GM21360 (cell line): ENCODE data around the gene C15orf39.
"Not testable (repeated sequence)": the region's sequence is repeated elsewhere in the genome, so short reads cannot be mapped to it uniquely, and the experiment has no call there.

Source experiments
- ATAC-seq: cut with Tn5 transposase; IDR thresholded peaks from one replicate; pipeline ENCODE4 v1.9.1; 2021; ENCODE audit warnings: mild to moderate bottlenecking, moderate library complexity; ENCODE audit not compliant: unreplicated experiment

Gene C15orf39

DNA sequence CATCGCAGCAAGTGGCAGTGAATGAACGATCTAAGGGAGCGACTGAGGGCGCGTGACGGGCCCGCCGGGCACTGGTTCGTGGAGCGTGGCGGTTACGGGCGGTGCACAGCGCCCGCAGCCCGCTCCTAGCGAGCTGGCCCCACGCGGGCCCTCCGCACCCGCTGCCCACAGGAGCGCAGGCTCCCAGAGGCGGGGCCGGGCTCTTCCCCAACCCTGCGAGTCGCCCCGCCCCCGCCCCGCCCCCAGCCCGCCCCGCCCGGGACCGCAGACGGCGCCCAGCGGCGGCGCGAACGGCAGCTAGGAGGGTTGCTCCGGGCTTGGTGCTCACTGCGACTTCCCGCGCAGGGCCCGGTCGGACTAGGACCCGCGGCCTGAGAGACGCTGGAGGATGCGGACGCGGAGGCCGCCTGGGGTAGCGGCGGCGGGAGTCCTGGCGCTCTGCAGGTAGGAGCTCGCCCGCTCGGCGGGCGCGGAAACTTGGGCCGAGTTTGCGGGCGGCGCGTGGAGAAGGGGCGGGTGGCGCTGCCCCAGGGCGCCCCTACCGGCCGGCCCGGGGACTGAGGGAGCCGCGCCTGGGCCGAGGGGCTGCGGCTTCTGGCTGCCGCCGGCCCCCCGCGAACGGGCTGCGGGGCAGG, at the start of gene C15orf39:
C15orf39 (plus strand) TSS at position 267 of the 635 bp plus-strand sequence. CDS start 4,167 bp downstream, outside the sequence.
- peak; percentile 39 for ATAC-seq

DNA sequence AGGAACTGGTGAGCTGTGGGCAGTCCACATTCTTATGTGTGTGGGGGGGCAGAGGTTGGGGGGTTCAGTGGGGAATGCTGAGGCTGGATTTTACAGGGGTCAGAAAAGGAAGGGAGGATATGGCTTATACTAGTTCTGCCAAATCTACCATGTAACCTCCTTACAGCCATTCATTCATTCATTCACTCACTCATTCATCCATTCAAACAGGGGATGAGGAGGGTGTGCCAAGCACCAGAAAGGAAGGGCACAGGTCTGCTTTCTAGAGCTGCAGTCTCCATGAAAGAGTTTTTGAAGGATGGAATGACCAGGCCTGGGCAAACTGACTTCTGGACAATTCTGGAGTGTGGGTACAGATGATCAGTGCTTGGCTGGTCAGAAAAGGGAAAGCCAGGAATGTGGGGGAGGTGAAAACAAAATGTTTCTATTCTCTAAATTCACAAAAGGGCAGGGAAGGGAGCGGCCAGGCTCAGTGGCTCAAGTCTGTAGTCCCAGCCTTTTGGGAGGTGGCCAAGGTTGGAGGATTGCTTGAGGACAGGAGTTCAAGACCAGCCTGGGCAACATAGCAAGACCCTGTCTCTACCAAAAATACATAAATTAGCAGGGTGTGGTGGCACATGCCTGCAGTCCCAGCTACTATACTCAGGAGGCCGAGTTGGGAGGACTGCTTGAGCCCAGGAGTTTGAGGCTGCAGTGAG, 49.2 kb upstream of the C15orf39 start:
- ATAC-seq, result no peak

DNA sequence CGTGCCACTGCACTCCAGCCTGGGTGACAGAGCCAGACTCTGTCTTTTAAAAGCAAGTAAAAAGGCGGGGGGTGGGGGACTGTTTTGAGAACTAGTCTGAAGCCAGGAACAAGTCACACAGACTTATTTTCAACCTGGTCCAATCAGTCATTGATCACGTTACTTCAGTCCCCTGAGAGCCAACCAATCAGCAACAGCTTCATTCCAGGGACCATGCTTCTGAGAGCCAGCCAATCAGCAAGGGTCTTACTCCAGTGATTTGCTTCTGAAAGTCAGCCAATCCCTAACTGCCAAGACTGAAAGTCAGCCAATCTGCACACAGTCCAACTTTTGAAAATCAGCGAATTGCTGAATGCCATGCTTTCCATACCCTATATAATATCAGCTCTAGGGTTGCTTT, 48.6 kb upstream of the C15orf39 start:
- no peak for ATAC-seq

DNA sequence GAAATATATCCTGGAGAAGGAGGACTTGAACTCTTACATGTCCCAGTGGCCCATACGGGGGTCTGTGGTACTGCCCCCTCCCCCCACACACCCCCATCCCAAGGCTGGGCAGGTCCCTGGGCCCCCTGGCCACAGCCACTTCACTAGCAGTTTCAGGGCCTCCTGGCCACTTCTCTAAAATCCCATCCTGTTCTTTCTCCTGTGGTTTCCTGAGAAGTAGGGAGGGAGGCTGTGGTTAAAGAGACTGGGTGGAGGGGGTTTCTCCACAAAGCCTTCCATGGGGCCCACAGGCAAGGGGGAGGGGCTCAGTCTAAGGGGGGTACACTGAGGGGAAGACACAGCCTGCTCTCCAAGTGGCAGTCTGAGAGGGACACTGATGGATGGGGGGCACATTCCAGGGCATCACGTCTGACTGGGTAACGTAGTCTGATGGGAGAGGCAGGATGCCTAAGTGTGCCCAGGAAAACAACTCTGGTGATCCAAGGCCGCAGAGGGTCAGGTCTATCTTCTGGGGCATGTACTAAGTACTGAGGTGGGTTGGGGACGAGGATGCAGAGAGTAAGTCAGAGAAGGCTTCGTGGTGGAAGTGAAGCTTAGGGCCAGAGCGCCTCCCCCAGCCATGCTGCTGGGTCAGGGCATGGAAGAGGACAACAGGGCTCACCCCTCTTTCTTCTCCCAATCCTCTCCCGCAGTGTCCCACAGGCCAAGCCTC, 48.0 kb upstream of the C15orf39 start:
- ATAC-seq, result no peak

- ATAC-seq, result no peak
Observed at GRCh38 chr15:75154461-75155062, 47.1 kb upstream of the C15orf39 start.

DNA sequence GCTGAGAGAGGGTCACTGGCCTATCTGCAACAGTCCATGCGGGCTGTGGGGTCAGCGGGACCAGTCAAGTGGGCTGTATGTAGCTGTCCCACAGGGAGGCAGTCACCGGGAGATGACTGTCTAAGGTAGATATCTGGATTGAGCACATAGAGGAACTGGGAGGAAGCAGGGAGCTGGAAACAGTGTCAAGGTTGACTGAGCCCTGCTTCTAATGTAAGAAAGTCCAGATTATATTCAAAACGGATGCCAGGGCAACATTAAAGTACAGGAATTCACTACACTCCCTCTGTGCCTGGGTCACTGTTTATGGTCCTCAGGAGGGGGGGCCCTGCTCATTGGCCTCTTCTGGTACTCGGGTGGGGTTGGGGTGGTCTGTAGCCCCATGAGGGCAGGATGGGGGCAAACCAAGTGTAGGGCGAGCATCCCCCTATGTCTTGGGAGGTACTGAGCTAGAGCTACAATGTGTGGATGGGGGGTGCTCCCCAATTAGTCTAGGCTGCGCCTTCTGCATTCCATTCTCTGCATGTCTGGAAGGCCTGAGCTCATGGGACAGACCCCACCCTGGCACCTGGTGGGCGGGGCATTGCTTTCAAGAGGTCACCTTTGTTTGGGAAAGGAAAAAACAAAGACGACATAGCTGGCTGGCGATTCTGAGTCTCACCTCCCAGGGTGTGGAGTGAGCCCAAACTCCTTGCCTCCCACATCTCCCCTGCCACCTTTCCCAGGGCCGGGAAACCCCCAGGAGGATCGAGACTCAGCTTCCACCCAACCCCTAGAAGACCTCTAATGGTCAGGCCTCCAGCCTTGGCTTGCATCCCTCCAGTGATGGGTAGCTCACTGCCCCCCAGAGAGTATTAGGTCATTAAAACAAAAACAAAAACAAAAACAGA, 45.1 kb upstream of the C15orf39 start:
- ATAC-seq, result no peak

DNA sequence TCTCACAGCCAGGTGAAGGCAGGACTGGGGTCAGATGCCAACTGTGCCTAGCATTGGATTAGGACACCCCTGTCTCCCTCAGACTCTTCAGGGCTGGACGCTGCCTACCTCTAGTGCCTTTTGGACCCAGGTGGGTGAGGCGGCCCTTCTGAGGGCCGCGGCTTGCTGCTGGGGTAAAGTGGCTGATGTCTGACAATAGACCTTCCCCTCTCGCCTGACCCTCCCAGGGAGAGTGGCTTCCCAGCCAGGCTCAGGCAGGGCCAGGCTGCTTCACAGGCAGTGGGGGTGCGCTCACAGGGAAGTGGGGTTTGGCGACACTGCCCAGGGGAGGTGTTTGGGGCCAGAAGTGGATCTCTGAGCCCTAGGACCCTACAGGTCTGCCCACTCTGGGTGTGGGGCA, 43.3 kb upstream of the C15orf39 start:
- no peak for ATAC-seq

GRCh38 chr15:75159244-75159643, 42.4 kb upstream of the C15orf39 start:
- ATAC-seq, result no peak

GRCh38 chr15:75161106-75161916, 40.4 kb upstream of the C15orf39 start:
- ATAC-seq, result no peak

GRCh38 chr15:75161917-75162414, 39.7 kb upstream of the C15orf39 start:
- no peak for ATAC-seq

- ATAC-seq, result no peak
Observed at GRCh38 chr15:75163150-75163564, 38.5 kb upstream of the C15orf39 start.

DNA sequence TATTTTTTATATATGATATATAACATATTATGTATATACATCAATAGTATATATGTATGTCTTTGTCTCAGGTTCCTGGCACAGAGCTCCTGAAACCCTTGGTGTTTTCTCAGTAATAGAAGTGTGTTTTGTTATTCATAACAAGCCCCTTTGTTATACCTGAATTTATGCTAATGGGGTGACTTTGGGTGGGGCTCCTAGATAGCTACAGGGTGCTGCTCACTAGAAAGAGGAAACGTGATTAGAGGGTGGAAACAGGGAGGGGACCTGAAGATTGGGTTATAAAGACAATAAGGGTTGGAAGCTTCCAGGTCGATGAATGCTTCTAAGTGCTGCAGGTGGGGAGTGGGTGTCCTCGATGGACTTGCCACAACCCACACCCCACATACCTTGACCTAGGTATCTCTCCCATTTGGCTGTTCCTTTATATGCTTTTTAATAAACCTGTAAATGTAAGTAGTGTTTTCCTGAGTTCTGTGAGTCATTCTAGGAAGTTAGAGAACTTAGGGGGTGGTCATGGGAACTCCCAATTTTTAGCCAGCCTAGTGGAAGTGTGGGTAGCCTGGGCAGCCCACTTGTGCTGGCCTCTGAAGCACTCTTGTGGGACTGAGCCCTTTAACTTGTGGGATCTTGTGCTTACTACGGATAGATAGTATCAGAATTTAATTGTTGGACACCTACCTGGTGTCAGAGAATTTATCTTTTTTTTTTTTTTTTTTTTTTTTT, 36.9 kb upstream of the C15orf39 start:
- no peak for ATAC-seq

DNA sequence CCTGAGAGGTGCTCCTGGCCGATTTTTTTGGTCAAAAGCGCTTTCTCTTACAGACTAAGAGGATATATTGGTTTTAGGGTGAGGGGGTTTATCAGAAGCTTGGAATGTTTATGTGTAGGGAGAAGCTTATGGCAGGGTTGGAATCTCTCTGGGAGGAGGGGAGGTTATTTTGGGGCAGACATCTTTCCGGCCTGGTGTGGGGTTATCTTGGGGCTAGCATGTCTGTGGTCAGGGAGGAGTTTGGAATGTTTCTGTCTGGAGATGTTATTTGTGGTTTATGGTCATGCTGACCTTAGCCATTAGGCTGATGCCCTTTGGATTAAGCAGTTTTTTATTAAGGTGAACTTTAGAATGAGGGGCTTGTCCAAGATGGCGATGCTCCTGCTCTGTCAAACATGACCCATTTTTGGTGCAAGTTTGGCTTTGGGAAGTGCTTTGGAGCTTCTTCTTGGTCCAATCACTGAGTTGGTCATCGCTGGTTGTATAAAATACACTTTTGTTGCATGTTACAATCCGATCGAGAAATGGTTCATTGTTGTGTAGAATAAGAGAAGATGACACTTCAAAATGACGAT, 35.1 kb upstream of the C15orf39 start:
- ATAC-seq, result not testable (repeated sequence)

GRCh38 chr15:75167588-75168350, 33.9 kb upstream of the C15orf39 start:
- ATAC-seq, result no peak

DNA sequence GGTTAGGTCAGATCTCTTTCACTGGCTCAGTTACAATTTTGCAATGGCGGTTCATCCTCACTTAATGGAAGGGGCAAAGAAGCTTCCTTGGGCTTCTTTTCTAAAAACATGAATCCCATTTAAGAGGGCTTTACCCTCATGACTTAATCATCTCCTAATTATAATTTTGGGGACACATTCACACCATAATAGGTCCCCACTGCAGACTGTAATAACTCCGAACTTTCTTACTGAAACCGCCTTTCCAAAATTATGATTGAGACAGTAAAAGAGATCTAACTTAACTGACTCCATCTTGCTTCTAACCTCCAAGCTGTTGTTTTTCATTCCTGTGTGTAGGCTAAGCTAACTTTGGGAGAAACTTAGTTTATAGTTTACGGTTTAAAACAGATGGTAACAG, 33.3 kb upstream of the C15orf39 start:
- no peak for ATAC-seq

GRCh38 chr15:75170203-75170602, 31.5 kb upstream of the C15orf39 start:
- ATAC-seq, result no peak

GRCh38 chr15:75170711-75171341, 30.9 kb upstream of the C15orf39 start:
- ATAC-seq, result no peak
